B cell (primary cell): Measurements from ENCODE around the gene SEC23B. TPM values are rescaled to one million over a fixed set of nuclear protein-coding genes. Genes with fewer than 3 reads are reported as not detected.

Source experiments
- ATAC-seq: fragments of 200-7000 bp; cut with Tn5 transposase; one replicate; pipeline ENCODE4 v1.10.0; 2021; ENCODE audit warnings: low read depth, mild to moderate bottlenecking, moderate number of reproducible peaks, moderate library complexity
- CTCF ChIA-PET: fragments of 350-600 bp; sonication (Branson Sonifier 250); formaldehyde crosslinking; loops from one replicate; lab custom pipeline; 2021; ENCODE audit warnings: antibody characterized with exemption, inconsistent platforms; lab: Charles Lee
- POLR2A ChIA-PET: fragments of 350-600 bp; sonication (Branson Sonifier 250); formaldehyde crosslinking; loops from one replicate; lab custom pipeline; 2021; ENCODE audit warnings: antibody characterized with exemption; lab: Charles Lee
- DNase-seq: peaks from one replicate; pipeline ENCODE4 v3.0.0; 2013
- H2AFZ ChIP-seq: 2 replicates; pipeline ENCODE4 v1.6.1; 2012; ENCODE audit warnings: mild to moderate bottlenecking, low read depth, low read length; ENCODE audit not compliant: insufficient read depth, poor library complexity, severe bottlenecking
- H3K27ac ChIP-seq, 2 donors: 1 replicate in 1 of 2; 2 replicates in 1 of 2; pipeline ENCODE4 v1.5.1; 2012 to 2013; ENCODE audit warnings: low read length in 2 of 2, mild to moderate bottlenecking in 2 of 2, moderate library complexity in 1 of 2
- H3K27me3 ChIP-seq, 4 experiments: fragments of 200-600 bp in 1 of 4; sonication (generic) in 1 of 4; replicated peaks in 1 of 4; 1 replicate in 2 of 4; 2 replicates in 2 of 4; pipeline versions ENCODE4 v1.6.1 to v1.7.0; 2013 to 2016; ENCODE audit warnings: low read length in 3 of 4, mild to moderate bottlenecking in 2 of 4, mixed read lengths in 1 of 4, moderate library complexity in 1 of 4; ENCODE audit not compliant: insufficient read depth in 4 of 4, control insufficient read depth in 3 of 4; ENCODE audit errors: control extremely low read depth in 1 of 4
- H3K36me3 ChIP-seq, 2 experiments: replicated peaks in 1 of 2; 1 replicate in 1 of 2; 2 replicates in 1 of 2; pipeline versions ENCODE4 v1.6.1 to v1.7.1; 2013; ENCODE audit warnings: low read length in 1 of 2; ENCODE audit not compliant: insufficient read depth in 2 of 2, control insufficient read depth in 1 of 2; ENCODE audit errors: control extremely low read depth in 1 of 2, extremely low read depth in 1 of 2
- H3K4me1 ChIP-seq, 2 donors: fragments of 200-600 bp in 1 of 2; sonication (generic) in 1 of 2; 1 replicate in 1 of 2; 2 replicates in 1 of 2; pipeline versions ENCODE4 v1.5.1 to v1.6.1; 2013 to 2017; ENCODE audit warnings: low read length in 2 of 2; ENCODE audit not compliant: control insufficient read depth in 2 of 2, insufficient read depth in 2 of 2
- H3K4me2 ChIP-seq: replicated peaks from 2 replicates; pipeline ENCODE3; 2012; ENCODE audit warnings: mild to moderate bottlenecking, low read depth, low read length; ENCODE audit not compliant: poor library complexity, severe bottlenecking
- H3K4me3 ChIP-seq, 5 experiments: fragments of 200-600 bp in 1 of 5; sonication (generic) in 1 of 5; 1 replicate in 3 of 5; 2 replicates in 2 of 5; pipeline versions ENCODE4 v1.5.1 to v1.7.0; 2011 to 2016; ENCODE audit warnings: low read length in 4 of 5, mild to moderate bottlenecking in 4 of 5, low read depth in 2 of 5, control low read depth in 1 of 5, moderate library complexity in 1 of 5; ENCODE audit not compliant: insufficient read depth in 1 of 5; ENCODE audit errors: control extremely low read depth in 1 of 5, extremely low read depth in 1 of 5
- H3K79me2 ChIP-seq: fragments of 200-600 bp; sonication (generic); one replicate; pipeline ENCODE4 v1.6.0; 2016; ENCODE audit warnings: low read length; ENCODE audit not compliant: control insufficient read depth, insufficient read depth
- H3K9ac ChIP-seq: fragments of 200-600 bp; sonication (generic); 2 replicates; pipeline ENCODE4 v1.6.1; 2017; ENCODE audit warnings: mild to moderate bottlenecking, low read length, moderate library complexity
- H3K9me3 ChIP-seq, 3 donors: one replicate each; pipeline versions ENCODE4 v1.6.1 to v1.7.1; 2013; ENCODE audit warnings: low read length in 2 of 3; ENCODE audit not compliant: control insufficient read depth in 2 of 3, insufficient read depth in 1 of 3; ENCODE audit errors: control extremely low read depth in 1 of 3
- H4K20me1 ChIP-seq: 2 replicates; pipeline ENCODE4 v1.6.0; 2012; ENCODE audit warnings: mild to moderate bottlenecking, low read length; ENCODE audit not compliant: insufficient read depth, control insufficient read depth, poor library complexity, severe bottlenecking
- H3K27ac Mint-ChIP-seq: one replicate; pipeline ENCODE4 v1.8.0; 2021; ENCODE audit warnings: mixed read lengths
- H3K27me3 Mint-ChIP-seq: one replicate; pipeline ENCODE4 v1.8.0; 2021; ENCODE audit warnings: mixed read lengths
- H3K4me1 Mint-ChIP-seq: one replicate; pipeline ENCODE4 v1.8.0; 2021; ENCODE audit warnings: mixed read lengths
- H3K4me3 Mint-ChIP-seq: one replicate; pipeline ENCODE4 v1.8.0; 2021; ENCODE audit warnings: mixed read lengths
- H3K9me3 Mint-ChIP-seq: one replicate; pipeline ENCODE4 v1.8.0; 2022; ENCODE audit warnings: mixed read lengths; ENCODE audit not compliant: insufficient read depth
- CTCF ChIP-seq: fragments of 200-600 bp; IDR thresholded peaks from one replicate; pipeline ENCODE4 v1.8.0; 2022; ENCODE audit warnings: antibody characterized with exemption, mild to moderate bottlenecking
- EZH2 ChIP-seq: IDR thresholded peaks from 2 replicates; pipeline ENCODE4 v1.6.1; 2012; ENCODE audit warnings: borderline replicate concordance, low read depth, mild to moderate bottlenecking, moderate library complexity, low read length; ENCODE audit not compliant: insufficient read depth, poor library complexity, severe bottlenecking
- WGBS: methylation state at CpG from one replicate; pipeline ENCODE4 v1.1.5; 2013; ENCODE audit warnings: missing lambda C conversion rate; ENCODE audit not compliant: insufficient coverage; 5-methylcytosine and 5-hydroxymethylcytosine counted together
- intact Hi-C: fragments of 100-400 bp; cut with micrococcal nuclease; formaldehyde crosslinking; loops from one replicate; pipeline ENCODE4 v1.10.0; 2022
- polyA plus RNA-seq: library from polyadenylated mRNA; depleted of rRNA; stranded (reverse); fragments of >200 nt; gene quantifications from 2 replicates; pipeline ENCODE4 v1.2.3, GENCODE V29; 2012
- total RNA-seq, 2 donors: library from RNA; stranded (reverse); fragments of 120-200 nt in 1 of 2; gene quantifications; 1 replicate in 1 of 2; 2 replicates in 1 of 2; pipeline versions ENCODE4 v1.2.3 to v1.2.4, GENCODE V29; 2013 to 2022

Gene SEC23B
- total and polyA plus RNA-seq, 2 donors (not counting 1 experiment from before 2014, with no cell fraction given), result 19.5 to 39.4 TPM

- CTCF ChIA-PET, result no interaction called here
- Histone ChIP-seq H3K4me1 (no peaks in the 10 kb centered on the region), H3K79me2 (no peaks in the 10 kb centered on the region), H3K4me3 (no peak overlapping the region), H3K9me3 (no peaks in the 10 kb centered on the region), H3K36me3 (peaks cover 6 to 66% of the 10 kb centered on the region in 2 experiments), H3K27ac (no peak overlapping the region), H2AFZ (no peak overlapping the region), H3K9ac (no peak overlapping the region), H3K27me3 (no peaks in the 10 kb centered on the region), H4K20me1 (no peaks in the 10 kb centered on the region), H3K4me2 (no peak overlapping the region)
- POLR2A ChIA-PET, result no interaction called here
- WGBS, result 100% methylated on average over 2 of the region's 2 CpGs
- DNase-seq, result no peak
- Mint-ChIP-seq H3K4me3 (no peak overlapping the region), H3K27me3 (no peaks in the 10 kb centered on the region), H3K4me1 (no peaks in the 10 kb centered on the region), H3K27ac (no peak overlapping the region), H3K9me3 (no peaks in the 10 kb centered on the region)
- no peak for ATAC-seq
- intact Hi-C loops, result no loop called here
- no peak for TF ChIP-seq CTCF
These were observed 29.9 kb downstream of the SEC23B start for GRCh38 chr20:18537651-18538050.

GRCh38 chr20:18541741-18542140 lies 34.0 kb downstream of the SEC23B start:
- Mint-ChIP-seq H3K4me3 (no peak overlapping the region), H3K27ac (no peak overlapping the region), H3K27me3 (no peaks in the 10 kb centered on the region), H3K9me3 (no peaks in the 10 kb centered on the region), H3K4me1 (no peaks in the 10 kb centered on the region)
- H3K4me2 ChIP-seq, result no peak overlapping the region
- intact Hi-C loops, result no loop called here
- ChIA-PET POLR2A (no interaction called here), CTCF (no interaction called here)
- no peak overlapping the region for H3K4me3 ChIP-seq
- no peak overlapping the region for H3K27ac ChIP-seq
- WGBS, result no CpG with 5 or more reads among the region's 5 CpGs
- TF ChIP-seq EZH2, result no peak
- TF ChIP-seq CTCF, result no peak
- H2AFZ ChIP-seq, result no peak overlapping the region
- H3K36me3 ChIP-seq, result peaks cover 4 to 59% of the 10 kb centered on the region in 2 experiments
- DNase-seq (no peak), ATAC-seq (no peak)
- no peaks in the 10 kb centered on the region for H3K27me3 ChIP-seq
- no peaks in the 10 kb centered on the region for H4K20me1 ChIP-seq
- H3K9me3 ChIP-seq, result no peaks in the 10 kb centered on the region
- H3K9ac ChIP-seq, result no peak overlapping the region
- no peaks in the 10 kb centered on the region for H3K79me2 ChIP-seq
- H3K4me1 ChIP-seq, result no peaks in the 10 kb centered on the region
